NCI-H510A (cell line): ENCODE data around the gene TBPL1.
"Not testable (repeated sequence)": the region's sequence is repeated elsewhere in the genome, so short reads cannot be mapped to it uniquely, and the experiment has no call there.

Source experiments
- DNase-seq: peaks from one replicate; lab custom pipeline; 2025; lab: John Stamatoyannopoulos, UW

TBPL1 gene

DNA sequence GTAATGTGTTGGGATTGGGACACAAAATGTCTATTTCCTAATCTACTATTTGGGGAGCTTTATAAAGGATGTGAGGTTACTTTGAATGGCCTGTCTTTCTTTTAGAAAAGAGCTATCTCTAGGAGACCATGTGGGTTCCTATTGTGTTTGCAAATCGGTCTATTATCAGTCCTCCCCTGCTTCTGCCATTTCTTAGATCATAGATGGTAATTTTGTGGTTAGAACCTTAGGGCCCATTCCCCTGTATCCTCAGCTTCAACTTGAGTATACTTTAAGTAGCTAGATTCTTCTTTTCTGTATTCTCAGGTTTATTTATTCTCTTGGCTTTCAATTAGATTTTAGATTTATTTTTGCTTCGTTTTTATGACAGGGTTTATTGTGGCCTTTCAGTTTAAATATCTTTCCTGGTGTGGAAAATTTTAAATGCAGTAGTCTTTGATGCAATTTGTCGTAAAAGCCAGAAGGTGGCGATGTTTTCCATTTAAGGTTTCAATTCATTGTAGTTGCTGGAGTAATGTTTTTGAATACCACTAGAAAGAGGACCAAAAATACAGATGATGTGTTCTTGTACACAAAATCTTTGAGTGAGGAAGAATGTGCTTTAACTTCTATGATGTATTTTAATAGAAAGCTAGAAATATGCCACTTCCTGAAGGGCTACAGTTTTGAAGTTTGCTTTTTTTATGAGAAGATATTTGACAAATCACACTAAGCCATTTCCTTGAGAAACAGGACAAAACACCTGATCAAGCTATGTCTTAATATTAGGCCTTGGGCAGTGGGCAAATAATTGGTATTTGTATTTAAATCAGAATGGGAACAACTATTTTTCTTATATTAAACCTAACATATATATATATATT, 20.3 kb downstream of the TBPL1 start:
- no peak for DNase-seq

DNA sequence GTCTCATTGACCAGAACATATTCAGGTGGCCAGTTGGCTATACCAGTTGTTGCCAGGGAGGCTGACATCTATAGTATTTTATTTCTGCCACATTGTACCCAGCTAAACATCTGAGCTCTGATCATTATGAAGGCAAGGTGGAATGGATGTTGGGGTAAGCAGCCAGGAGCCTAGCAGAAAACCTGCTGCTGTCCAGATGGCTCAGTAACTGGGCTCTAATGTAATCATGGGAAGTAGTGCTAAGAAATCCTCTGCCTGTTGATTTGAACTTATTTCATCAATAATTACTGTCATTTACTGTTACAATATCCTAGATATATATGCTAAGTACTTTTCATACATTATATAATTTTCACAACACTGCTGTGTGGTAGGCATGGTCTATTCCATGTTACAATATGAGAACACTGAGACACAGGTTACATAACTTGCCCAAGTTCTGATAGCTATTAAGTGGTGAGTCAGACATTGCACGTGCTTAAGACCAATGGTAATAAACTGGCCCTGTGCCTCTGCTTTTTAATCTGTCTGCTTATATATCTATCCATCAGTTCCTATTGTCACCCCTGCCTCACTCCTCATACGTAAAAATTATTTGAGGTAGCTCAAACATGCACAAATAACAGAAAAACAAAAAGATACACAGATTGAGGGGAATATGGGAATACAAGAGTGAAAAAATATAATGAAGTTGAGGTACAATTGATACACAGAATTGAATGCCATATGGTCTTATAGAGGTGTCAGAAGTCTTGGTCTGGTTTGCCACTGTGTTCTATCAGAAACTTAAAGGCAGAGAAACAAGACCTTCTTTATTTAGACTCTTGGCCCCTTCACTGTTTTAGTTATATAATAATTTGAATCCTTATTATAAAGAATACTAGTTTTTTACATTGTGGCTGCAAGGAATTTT, 25.2 kb downstream of the TBPL1 start:
- DNase-seq, result no peak

DNA sequence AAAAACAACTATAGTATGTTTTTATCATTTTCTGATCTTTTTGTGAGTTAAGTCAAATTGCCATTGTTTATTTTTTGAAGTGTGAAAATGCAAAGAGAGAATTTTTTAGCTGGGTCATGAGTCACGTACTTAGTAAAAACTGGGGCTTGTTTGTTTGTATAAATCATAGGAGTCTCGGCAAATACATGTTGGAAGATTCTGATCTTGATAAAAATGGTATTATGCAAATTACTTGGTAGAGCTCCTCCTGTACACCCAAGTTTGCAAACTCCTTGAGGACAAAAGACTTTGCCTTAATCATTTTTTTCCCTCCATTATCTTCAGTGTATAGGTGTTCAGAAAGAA, 25.8 kb downstream of the TBPL1 start:
- no peak for DNase-seq

DNA sequence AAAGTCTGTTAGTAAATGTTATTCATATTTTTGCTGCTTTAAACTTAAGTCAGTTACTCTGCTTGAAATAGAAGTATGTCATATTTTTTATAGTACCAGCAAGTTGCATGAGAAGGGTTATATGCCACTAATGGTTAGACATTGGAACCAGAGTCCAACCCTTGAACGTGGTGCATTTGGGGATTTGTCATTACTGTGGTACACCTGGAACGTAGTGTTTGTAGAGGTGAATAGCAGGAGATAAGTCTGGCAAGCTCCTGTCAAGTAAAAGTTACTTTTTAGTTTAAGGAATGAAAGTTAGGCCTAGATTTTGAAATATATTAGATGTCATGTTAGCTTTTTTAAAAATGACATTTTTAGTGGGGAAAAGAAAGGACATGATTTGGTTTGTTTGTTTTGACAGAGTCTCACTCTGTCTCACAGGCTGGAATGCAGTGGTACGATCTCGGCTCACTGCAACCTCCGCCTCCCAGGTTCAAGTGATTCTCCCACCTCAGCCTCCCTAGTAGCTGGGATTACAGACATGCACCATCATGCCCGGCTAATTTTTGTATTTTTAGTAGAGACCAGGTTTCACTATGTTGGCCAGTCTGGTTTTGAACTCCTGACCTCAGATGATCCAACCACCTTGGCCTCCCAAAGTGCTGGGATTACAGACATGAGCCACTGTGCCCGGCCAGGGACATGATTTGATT, 26.4 kb downstream of the TBPL1 start:
- DNase-seq, result not testable (repeated sequence)

DNA sequence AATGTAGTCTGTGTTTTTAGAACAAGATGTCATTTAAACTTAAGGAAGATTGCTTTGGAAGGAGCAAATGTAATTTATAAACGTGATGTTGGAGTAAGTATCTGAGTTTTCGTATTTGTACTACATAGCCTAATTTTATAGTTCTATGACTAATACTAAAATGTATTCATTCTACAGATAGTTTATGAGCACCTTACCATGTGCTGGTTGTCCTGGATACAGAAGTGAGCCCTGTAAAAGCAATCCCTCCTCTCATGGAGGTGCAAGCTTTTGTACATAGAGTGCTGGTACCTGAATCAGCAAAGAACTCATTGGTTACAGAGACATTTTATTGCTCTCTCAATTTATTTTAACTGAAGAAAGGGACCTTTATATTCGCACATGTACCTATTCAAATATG, 27.1 kb downstream of the TBPL1 start:
- DNase-seq, result no peak

DNA sequence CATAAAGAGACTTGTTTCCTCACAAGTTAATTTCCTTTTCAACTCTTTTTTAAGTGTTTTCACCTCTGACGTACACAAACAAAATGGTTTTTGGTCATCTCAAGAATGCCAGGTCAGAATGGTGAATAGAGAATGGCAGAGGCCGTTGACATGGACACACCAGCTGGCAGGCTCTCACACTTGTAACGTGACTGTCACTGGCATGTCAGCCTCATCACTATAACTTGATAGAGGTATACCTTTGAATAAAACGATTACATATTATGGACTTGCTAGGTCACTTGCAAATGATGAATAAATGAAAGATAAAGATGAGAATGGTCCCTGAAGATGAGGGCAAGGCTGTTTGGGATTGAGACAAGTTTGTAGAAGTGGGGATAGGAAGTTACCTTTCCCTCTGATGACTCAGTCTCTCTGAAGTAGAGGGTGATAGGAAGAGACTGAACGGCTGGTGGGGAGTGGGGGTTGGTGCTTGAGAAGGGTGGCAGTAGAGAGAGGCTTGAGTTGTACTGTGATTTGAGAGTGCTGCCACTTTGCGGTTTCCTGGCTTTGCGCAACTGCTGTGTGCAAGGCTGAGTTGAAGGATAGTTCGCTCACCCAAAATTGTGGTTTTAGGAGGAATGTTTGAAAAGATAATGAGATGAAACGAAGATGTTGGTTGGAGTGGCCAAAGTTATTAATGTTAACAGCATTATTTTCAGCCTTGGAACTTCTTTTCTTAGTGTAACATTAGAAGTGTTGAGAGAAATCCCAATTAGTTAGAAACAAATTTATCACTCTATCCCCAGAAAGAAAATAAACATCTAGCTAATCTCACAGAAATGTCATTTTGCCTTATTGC, 30.3 kb downstream of the TBPL1 start:
- no peak for DNase-seq

DNA sequence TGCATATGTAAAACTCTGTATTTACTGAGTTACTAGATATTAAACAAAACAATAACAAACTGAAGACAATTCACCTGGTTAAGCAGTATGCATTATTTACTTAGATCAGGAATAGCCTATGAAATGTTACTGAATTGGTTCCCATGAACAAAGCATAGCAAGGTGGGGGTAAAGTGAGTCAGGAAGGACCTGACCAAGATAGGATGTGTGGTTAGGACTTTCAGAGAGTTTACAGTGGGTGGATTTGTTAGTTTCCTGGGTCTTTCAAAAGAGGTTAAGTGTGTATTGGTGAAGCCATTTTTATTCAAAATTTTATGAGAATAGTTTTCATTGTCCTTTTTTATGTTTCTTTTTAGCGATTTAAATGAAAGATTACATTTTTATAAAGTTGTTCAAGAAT, 32.9 kb downstream of the TBPL1 start:
- no peak for DNase-seq

DNA sequence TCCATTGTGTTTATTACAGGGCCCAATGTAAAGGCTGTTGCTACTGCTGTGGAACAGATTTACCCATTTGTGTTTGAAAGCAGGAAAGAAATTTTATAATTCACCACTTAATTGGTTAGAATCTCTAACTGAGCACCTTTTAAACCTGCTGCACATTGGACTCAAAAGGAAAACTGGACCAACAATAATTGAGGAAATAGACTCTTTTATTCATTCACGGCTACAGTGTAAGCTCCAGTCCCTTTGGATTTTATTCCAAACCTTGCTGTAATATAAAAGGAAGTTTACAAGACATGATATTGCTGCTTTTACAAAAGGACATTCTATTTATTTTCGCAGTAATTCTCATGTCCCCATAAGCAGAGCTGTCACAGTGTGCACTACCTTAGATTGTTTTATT, 33.9 kb downstream of the TBPL1 start:
- DNase-seq, result no peak

DNA sequence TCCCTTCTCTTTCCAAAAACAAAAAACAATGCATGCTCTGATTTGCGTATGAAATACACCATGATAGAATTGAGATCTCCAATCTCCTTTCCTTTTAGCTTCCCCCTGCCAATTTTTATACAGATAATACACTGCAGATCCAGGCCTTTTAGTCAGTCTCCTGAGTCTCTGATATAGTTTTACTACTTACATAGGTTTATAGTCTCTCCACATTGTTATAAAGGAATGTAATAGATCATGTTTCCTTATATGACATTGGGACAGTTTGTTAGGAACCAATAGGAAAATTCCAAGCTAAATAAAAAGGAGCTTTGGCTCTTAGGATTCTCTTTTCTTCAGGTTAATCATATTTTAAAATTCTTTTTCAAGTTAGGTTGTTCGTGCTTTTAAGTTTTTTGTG, 36.5 kb downstream of the TBPL1 start:
- no peak for DNase-seq

DNA sequence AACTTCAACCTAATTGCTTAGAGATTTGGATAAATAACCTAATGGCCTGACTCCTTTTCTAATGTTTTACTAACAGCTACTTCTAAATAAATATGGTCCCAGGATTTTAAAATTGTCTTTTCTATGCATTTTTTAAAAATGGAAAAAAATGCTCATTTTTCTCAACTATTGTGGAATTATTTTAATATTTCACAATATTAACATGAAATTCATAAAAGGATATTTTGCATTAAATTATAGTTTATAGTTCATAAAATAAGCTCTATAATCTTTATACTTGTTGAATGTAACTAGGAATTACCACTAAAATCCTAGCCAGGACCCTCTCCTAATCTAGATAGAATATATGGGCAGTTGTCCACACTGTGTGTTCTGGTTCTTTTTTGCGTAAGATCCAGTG, 37.3 kb downstream of the TBPL1 start:
- no peak for DNase-seq

DNA sequence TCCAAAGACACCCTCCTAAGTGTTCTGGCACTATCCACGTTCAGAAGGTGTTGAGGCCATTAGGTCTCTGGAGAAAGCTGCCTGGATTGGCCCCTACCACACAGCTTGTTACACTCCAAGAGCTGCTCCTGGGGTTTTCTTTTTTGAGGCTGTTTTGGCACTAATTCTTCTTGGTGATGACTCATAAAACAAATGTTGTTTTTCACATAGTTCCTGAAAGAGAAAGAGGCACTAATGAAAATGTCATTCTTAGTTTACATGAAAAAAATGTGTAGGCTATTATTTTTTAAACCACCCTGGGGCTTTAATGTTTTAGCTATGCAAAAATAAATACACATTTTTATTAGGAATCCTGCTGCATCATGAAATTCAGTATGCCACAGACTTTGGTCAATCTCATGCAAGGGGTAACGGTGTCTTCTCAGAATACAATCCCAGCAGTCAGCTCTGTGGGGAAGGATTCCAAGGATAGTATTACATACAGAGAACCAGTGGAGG, 38.1 kb downstream of the TBPL1 start:
- no peak for DNase-seq

DNA sequence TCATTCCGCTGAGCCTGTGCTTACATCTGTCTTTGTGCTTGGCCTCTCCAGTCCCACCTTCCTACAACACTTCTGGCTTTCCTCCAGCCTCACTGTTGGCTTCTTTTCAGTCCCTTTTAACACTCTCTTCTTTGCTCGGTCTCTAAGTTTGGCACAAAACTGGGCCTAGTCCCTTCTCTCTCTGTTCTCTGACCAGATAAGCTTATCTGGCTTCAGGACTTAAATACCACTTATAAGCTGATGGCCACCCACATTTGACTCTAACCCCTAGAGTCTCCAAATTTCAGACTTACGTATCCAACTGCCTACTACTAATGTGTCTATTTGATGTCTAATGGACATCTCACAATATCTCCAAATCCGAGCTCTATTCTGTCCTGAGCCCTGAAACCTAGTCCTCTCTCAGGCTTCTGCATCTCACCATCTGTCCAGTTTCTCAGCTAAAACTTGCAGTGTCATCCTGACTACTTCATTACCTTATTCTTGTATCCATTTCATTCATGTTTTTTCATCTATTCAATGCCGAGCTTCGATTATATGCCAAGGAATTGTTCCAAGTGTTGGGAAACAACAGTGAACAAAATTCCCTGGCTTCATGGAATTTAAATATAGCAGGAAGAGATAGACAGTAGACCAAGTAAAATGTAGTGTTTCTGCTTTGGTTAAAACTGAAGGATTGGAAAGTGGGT, 40.1 kb downstream of the TBPL1 start:
- DNase-seq, result no peak

DNA sequence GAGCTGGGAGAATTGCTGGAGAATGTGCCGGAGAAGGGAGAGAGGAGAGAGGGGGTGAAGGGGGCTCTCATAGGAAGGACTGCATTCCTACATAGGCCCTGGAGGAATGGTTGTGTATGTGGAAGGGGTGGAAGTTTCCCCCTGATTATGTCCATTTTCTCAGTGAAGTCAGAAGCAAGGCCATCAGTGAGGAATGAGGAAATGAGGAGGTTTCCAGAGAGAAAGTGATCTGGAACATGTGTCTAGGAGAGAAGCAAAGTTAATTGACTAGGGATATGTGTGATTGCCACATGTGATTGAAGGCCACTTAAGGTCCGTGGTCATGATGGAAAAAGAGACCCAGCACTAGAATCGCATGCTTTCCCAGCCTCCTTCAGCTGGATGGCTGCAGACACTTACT, 42.3 kb downstream of the TBPL1 start:
- DNase-seq, result no peak

DNA sequence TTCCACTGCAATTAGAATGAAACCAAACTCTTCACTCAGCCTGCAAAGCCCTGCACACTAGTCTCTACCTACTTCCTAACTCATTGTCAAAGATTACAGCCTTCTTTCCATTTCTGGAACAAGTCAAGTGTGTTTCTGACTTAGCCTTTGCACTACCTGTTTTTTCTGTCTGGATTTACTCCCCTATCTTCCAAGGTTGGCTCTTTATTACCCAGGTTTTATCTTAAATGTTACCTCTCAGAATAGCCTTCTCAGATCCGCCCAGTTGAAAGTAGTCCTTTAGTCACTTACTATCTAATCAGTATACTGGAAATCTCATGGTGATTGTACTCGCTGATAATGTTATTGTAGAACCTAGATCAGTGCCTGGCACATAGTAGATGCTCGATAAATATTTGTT, 42.7 kb downstream of the TBPL1 start:
- no peak for DNase-seq

DNA sequence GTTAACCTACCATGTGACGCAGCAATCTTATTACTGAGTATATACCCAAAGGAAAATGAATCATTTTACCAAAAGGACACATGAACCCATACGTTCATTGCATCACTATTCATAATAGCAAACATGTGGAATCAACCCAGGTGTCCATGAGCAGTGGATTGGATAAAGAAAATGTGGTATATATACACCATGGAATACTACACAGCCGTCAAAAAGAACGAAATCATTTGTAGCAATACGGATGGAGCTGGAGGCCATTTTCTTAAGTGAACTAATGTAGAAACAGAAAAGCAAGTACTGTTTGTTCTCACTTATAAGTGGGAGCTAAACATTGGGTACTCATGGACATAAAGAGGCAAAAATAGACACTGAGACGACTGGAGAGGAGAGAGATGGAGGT, 44.2 kb downstream of the TBPL1 start:
- DNase-seq, result no peak

DNA sequence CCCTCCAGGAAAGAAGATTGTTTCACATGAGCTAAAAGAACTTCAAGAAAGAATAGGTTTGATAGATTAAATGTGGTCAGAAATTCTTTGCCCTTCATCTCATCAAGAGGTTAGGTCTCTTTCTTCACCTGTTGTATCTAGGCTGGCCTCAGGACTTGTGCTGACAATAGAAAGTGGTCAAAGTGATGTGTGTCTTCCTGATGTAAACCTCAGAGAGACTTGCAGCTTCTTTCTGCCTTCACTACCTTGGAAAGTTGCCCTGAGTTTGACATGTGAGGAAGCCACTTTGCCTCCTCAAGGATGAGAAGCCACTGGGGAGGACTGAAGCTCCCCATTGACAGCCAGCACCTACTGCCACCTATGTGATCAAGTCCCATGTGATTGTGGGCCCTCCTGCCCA, 46.3 kb downstream of the TBPL1 start:
- no peak for DNase-seq

DNA sequence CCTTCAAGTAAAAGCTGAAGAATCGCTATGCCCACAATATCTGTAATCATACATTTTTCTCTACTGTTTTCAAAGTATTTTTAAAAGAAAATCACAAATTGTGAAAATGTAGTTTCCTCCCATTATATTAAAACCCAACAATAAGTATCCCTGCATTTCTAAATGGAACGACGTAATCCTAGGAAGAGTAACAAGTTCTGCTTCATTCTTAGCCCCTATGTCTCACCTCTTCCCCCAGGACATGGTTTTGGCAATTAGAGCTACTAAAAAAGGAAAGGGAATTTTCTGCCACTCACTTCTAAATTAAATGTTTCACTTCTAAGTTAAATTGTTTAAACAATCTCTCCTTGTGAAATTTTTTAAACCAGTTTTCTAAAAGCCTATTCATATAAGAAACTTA, 47.4 kb downstream of the TBPL1 start:
- DNase-seq, result no peak

DNA sequence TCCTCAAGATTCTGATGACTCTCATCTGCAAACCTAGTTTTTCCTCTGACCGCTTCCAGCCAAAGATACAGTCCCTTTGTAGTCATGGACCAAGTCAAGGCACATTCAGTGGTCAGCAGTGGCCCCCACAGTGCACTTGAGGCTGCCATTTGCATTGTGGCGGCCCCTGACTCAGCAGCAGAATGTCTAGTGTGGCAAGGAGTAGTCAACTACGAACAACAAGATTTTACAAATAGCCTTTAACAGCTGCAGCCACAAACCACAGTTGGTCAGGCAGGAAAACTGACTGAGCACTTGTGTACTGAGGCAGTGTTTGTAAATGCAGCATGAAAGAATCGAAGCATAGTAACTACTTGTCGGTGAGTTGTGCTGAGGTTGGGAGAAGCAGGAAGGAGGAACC, 49.8 kb downstream of the TBPL1 start:
- no peak for DNase-seq

DNA sequence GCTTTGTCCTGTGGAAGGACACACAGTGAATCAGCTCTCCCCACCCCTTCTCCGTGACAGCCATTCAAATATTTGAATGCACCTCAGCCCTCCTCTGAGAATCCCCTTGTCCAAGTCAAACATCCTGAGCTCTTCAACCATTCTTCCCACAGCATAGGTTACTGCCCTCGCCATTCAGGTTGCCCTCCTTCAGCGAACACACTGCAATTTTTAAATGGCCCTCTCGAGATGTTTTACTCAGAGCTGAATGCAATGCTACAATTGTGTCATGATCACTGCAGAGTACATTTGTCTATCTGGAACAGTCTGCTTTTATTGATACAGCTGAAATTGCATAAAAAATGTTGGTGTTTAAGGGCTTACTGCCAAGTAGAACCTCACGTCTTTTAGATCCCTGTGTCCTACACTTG, 50.5 kb downstream of the TBPL1 start:
- DNase-seq, result no peak

DNA sequence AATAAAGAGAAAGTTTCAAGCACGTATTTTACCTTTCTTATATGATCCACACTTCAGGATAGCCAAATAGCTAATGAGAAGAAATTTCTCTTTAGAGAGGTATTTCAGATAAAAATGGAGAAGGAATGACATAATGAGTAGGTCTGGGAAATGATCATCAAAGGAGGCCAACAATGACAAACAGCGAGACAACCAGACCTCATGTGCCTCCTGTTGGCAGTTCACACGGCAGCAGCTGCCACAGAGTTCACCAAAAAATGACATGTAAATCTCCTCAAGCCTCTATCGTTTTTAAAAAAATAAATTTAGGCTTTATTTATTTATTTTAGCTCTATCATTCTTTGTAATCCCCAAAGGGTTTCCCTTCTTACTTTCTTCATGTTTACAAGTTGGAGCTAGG, 51.7 kb downstream of the TBPL1 start:
- DNase-seq, result no peak

DNA sequence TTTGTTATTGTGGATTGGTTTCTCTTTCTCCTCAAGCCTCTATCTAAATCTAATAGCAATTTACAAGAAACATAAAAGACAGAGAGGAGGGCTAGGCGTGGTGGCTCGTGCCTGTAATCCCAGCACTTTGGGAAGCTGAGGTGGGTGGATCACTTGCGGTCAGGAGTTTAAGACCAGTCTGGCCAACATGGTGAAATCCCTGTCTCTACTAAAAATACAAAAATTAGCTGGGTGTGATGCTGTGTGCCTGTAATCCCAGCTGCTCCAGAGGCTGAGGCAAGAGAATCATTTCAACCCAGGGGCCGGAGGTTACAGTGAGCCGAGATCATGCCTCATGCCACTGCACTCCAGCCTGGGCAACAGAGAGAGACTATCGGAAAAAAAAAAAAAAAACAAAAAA, 52.8 kb downstream of the TBPL1 start:
- DNase-seq, result no peak
